ENCODE data around the gene RFX7. TPM values are rescaled to one million over a fixed set of nuclear protein-coding genes. Genes with fewer than 3 reads are reported as not detected.
"Not testable (repeated sequence)": the region's sequence is repeated elsewhere in the genome, so short reads cannot be mapped to it uniquely, and the experiment has no call there.

RFX7 gene
- total RNA-seq, 1 experiment from 2014 or later: 43.4 TPM

GRCh38 chr15:56154768-56155167, 88.9 kb downstream of the RFX7 start:
- H3K4me1 ChIP-seq (ENCODE audit: insufficient read depth, low read length); H3K14ac ChIP-seq (ENCODE audit: insufficient read depth, low read length); H3K9ac ChIP-seq (ENCODE audit: extremely low read depth, insufficient read length, low read length); H2AK5ac ChIP-seq (ENCODE audit: insufficient read length, low read length); H3K4me3 Mint-ChIP-seq; H3K23ac ChIP-seq (ENCODE audit: insufficient read length, low read depth, low read length); H3K4ac ChIP-seq (ENCODE audit: low read depth, low read length); H4K8ac ChIP-seq (replicated peaks; ENCODE audit: insufficient read length, low read depth, low read length); H3K27ac Mint-ChIP-seq; H4K20me1 ChIP-seq (ENCODE audit: control insufficient read depth, insufficient read depth, insufficient read length); H2AFZ ChIP-seq (ENCODE audit: low read length); H3K18ac ChIP-seq (ENCODE audit: insufficient read length, low read depth, low read length); H2BK120ac ChIP-seq (ENCODE audit: low read depth, low read length, poor library complexity, severe bottlenecking); H2BK5ac ChIP-seq (ENCODE audit: insufficient read length, low read length); H2BK20ac ChIP-seq (ENCODE audit: low read depth, low read length, poor library complexity, severe bottlenecking); H2BK12ac ChIP-seq (ENCODE audit: insufficient read length, low read depth, low read length); H4K91ac ChIP-seq (ENCODE audit: insufficient read length, low read depth, low read length); H3K9me3 ChIP-seq (ENCODE audit: control insufficient read depth, low read depth, low read length); H3K27me3 ChIP-seq (ENCODE audit: insufficient read depth, low read length); H3K56ac ChIP-seq (ENCODE audit: insufficient read length, low read depth, low read length); H3K23me2 ChIP-seq (ENCODE audit: insufficient read length, low read depth, low read length, poor library complexity, severe bottlenecking); H3T11ph ChIP-seq (ENCODE audit: low read length); H2BK15ac ChIP-seq (ENCODE audit: low read depth, low read length); H3K79me1 ChIP-seq (ENCODE audit: insufficient read depth, low read depth, low read length, poor library complexity, severe bottlenecking); H3K4me2 ChIP-seq (ENCODE audit: insufficient read depth, insufficient read length, low read length); H3K27ac ChIP-seq (ENCODE audit: insufficient read length, low read depth, low read length); DNase-seq; H3K27me3 Mint-ChIP-seq (ENCODE audit: low read depth); H4K5ac ChIP-seq (ENCODE audit: insufficient read length, low read depth, low read length): not testable (repeated sequence)
- WGBS (ENCODE audit: extremely low coverage, insufficient read length, low lambda C conversion rate): no CpG with 5 or more reads among the region's 4 CpGs
- H3K79me2 ChIP-seq (ENCODE audit: insufficient read depth, low read length): peaks cover 14% of the 10 kb centered on the region; the same call in 1 of the 2 replicates
- H3K9me3 Mint-ChIP-seq: peaks cover 23 to 37% of the 10 kb centered on the region in 2 experiments
- H3K36me3 Mint-ChIP-seq (ENCODE audit: insufficient read depth in 1 of 3, low read depth in 3 of 3): peaks cover 28 to 47% (median 40%) of the 10 kb centered on the region in 3 experiments
- peaks cover 15 to 37% of the 10 kb centered on the region in 2 experiments for H3K4me1 Mint-ChIP-seq

All from H9 (cell line).